HCT116 (cell line): ENCODE data around the gene TEFM. TPM values are rescaled to one million over a fixed set of nuclear protein-coding genes. Genes with fewer than 3 reads are reported as not detected.

Experiments used
- ATAC-seq: fragments of 200-7000 bp; cut with Tn5 transposase; 2 replicates; pipeline ENCODE4 v1.9.1; 2020; ENCODE audit warnings: mild to moderate bottlenecking, moderate library complexity
- BruUV-seq: library from RNA; stranded (reverse); fragments of 400-500 nt; replicated peaks from 2 replicates; lab custom pipeline; 2021; lab: Mats Ljungman, UMichigan
- CTCF ChIA-PET: fragments of 300-600 bp; sonication (Branson Sonifier 250); formaldehyde crosslinking; loops from one replicate; lab custom pipeline; 2021; ENCODE audit warnings: antibody characterized with exemption; lab: Charles Lee
- POLR2A ChIA-PET: fragments of 300-600, 350-600 bp; sonication (Branson Sonifier 250); formaldehyde crosslinking; loops from one replicate; lab custom pipeline; 2021; ENCODE audit warnings: antibody characterized with exemption; lab: Charles Lee
- RAD21 ChIA-PET, 2 experiments: fragments of 300-600 bp; sonication (Branson Sonifier 250); formaldehyde crosslinking; loops; one replicate each; lab custom pipeline; 2023; ENCODE audit warnings: low total read pairs in 2 of 2; ENCODE audit not compliant: uncharacterized antibody in 2 of 2, unreplicated experiment in 2 of 2, low non-redundant PET in 1 of 2; lab: Charles Lee
- DNase-seq: peaks from one replicate; pipeline ENCODE4 v3.0.0-alpha.2; 2010; ENCODE audit warnings: low read depth, low spot score
- H2AFZ ChIP-seq: fragments of 200-600 bp; shearing (Covaris generic), sonication (generic); 2 replicates; pipeline ENCODE4 v1.6.1; 2017; ENCODE audit warnings: low read depth, mixed run types, mixed read lengths, antibody characterized with exemption, low read length; ENCODE audit not compliant: poor library complexity, severe bottlenecking
- H3K27ac ChIP-seq: 2 replicates; pipeline ENCODE4 v1.5.1; 2012; ENCODE audit warnings: low read depth, low read length
- H3K27me3 ChIP-seq: fragments of 200-600 bp; sonication (generic); 2 replicates; pipeline ENCODE4 v1.6.1; 2016; ENCODE audit warnings: mixed run types, low read length, mixed read lengths; ENCODE audit not compliant: insufficient read depth
- H3K36me3 ChIP-seq, 2 experiments: fragments of 200-500 bp in 1 of 2; fragments of 200-600 bp in 1 of 2; sonication (Bioruptor generic) in 1 of 2; sonication (generic) in 1 of 2; 2 replicates each; pipeline versions ENCODE4 v1.5.1 to v1.6.1; 2014 to 2016; ENCODE audit warnings: low read length in 2 of 2, inconsistent platforms in 1 of 2, mixed read lengths in 1 of 2, mixed run types in 1 of 2; ENCODE audit not compliant: insufficient read depth in 2 of 2, control insufficient read depth in 1 of 2
- H3K4me1 ChIP-seq, 2 experiments: fragments of 200-600 bp in 1 of 2; sonication (generic) in 1 of 2; 2 replicates each; pipeline versions ENCODE4 v1.5.1 to v1.6.1; 2012 to 2017; ENCODE audit warnings: low read length in 2 of 2, inconsistent platforms in 1 of 2, mild to moderate bottlenecking in 1 of 2, mixed read lengths in 1 of 2, mixed run types in 1 of 2, moderate library complexity in 1 of 2; ENCODE audit not compliant: insufficient read depth in 2 of 2, control insufficient read depth in 1 of 2
- H3K4me2 ChIP-seq: fragments of 200-600 bp; sonication (generic); 2 replicates; pipeline ENCODE4 v1.6.1; 2017; ENCODE audit warnings: mixed run types, low read length, mixed read lengths
- H3K4me3 ChIP-seq, 2 experiments: fragments of 200-600 bp in 1 of 2; sonication (generic) in 1 of 2; replicated peaks in 1 of 2; 2 replicates each; pipeline ENCODE4 v1.5.1; 2011 to 2016; ENCODE audit warnings: low read length in 2 of 2, control low read depth in 1 of 2, low read depth in 1 of 2, mild to moderate bottlenecking in 1 of 2, mixed read lengths in 1 of 2, mixed run types in 1 of 2
- H3K79me2 ChIP-seq: fragments of 200-600 bp; sonication (generic); 2 replicates; pipeline ENCODE4 v1.6.1; 2017; ENCODE audit warnings: mild to moderate bottlenecking, mixed run types, low read length, moderate library complexity, mixed read lengths; ENCODE audit not compliant: insufficient read depth
- H3K9ac ChIP-seq: fragments of 200-600 bp; sonication (generic); 2 replicates; pipeline ENCODE4 v1.6.1; 2016; ENCODE audit warnings: low read length, mixed read lengths
- H3K9me2 ChIP-seq: fragments of 200-600 bp; sonication (generic), shearing (Covaris generic); 2 replicates; pipeline ENCODE4 v1.6.1; 2017; ENCODE audit warnings: mixed run types, mild to moderate bottlenecking, moderate library complexity; ENCODE audit not compliant: insufficient read depth
- H3K9me3 ChIP-seq, 2 experiments: fragments of 200-500 bp in 1 of 2; fragments of 200-600 bp in 1 of 2; sonication (Bioruptor generic) in 1 of 2; sonication (generic) in 1 of 2; 2 replicates each; pipeline ENCODE4 v1.6.1; 2014 to 2017; ENCODE audit warnings: low read length in 2 of 2, mixed read lengths in 2 of 2, inconsistent platforms in 1 of 2, low read depth in 1 of 2, mild to moderate bottlenecking in 1 of 2, mixed run types in 1 of 2, moderate library complexity in 1 of 2; ENCODE audit not compliant: control insufficient read depth in 1 of 2, insufficient read depth in 1 of 2
- H4K20me1 ChIP-seq: fragments of 200-600 bp; sonication (generic), shearing (Covaris generic); 2 replicates; pipeline ENCODE4 v1.6.1; 2017; ENCODE audit warnings: mixed run types, mild to moderate bottlenecking, moderate library complexity; ENCODE audit not compliant: insufficient read depth
- EGR1 ChIP-seq: IDR thresholded peaks from 2 replicates; pipeline ENCODE4 v1.6.1; 2012; ENCODE audit warnings: low read depth
- ELF1 ChIP-seq: IDR thresholded peaks from 2 replicates; pipeline ENCODE4 v1.6.1; 2012; ENCODE audit warnings: low read depth, borderline replicate concordance
- JUND ChIP-seq: IDR thresholded peaks from 2 replicates; pipeline ENCODE4 v1.6.1; 2012
- SIN3A ChIP-seq: IDR thresholded peaks from 2 replicates; pipeline ENCODE4 v1.6.1; 2012; ENCODE audit warnings: low read depth
- SP1 ChIP-seq: IDR thresholded peaks from 2 replicates; pipeline ENCODE4 v1.6.1; 2012; ENCODE audit warnings: low read depth
- ZFX ChIP-seq: fragments of 450-650 bp; IDR thresholded peaks from 2 replicates; pipeline ENCODE4 v1.6.1; 2017
- intact Hi-C: fragments of 100-400 bp; cut with micrococcal nuclease; formaldehyde crosslinking; loops from 2 replicates; pipeline ENCODE4 v1.10.0; 2022
- total RNA-seq: library from RNA; stranded (reverse); gene quantifications from one replicate; pipeline ENCODE4 v1.2.1, GENCODE V29; 2021; ENCODE audit not compliant: unreplicated experiment

Gene TEFM
- total RNA-seq, 1 experiment from 2014 or later, result 13.1 TPM

DNA sequence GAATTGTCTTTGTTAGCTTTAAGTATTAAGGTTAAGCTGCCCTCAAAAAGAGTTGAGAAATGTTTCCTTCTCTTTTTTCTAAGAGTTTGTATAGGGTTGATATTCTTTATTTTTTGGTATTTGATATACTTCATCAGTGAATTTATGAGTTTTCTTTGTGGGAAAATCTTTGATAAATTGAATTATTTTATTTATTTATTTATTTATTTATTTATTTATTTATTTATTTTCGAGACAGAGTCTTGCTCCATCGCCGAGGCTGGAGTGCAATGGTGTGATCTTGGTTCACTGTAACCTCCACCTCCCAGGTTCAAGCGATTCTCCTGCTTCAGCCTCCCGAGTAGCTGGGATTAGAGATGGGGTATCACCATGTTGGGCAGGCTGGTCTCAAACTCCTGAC, 19.9 kb downstream of the TEFM start:
- Histone ChIP-seq H3K79me2 (no peaks in the 10 kb centered on the region), H2AFZ (no peak overlapping the region), H3K4me2 (no peak overlapping the region), H4K20me1 (no peaks in the 10 kb centered on the region), H3K27ac (no peak overlapping the region), H3K4me3 (no peak overlapping the region), H3K4me1 (no peaks in the 10 kb centered on the region), H3K9me2 (no peaks in the 10 kb centered on the region), H3K27me3 (no peaks in the 10 kb centered on the region), H3K9me3 (no peaks in the 10 kb centered on the region), H3K36me3 (peaks cover 3 to 12% of the 10 kb centered on the region in 2 experiments; a peak in 3 of 4 replicates), H3K9ac (no peak overlapping the region)
- no TSS peak for BruUV-seq
- ChIA-PET RAD21 (no interaction called here), POLR2A (no interaction called here), CTCF (no interaction called here)
- ATAC-seq (no peak), DNase-seq (no peak)
- intact Hi-C loops, result no loop called here
- no peak for TF ChIP-seq EGR1
- no peak for TF ChIP-seq SP1

DNA sequence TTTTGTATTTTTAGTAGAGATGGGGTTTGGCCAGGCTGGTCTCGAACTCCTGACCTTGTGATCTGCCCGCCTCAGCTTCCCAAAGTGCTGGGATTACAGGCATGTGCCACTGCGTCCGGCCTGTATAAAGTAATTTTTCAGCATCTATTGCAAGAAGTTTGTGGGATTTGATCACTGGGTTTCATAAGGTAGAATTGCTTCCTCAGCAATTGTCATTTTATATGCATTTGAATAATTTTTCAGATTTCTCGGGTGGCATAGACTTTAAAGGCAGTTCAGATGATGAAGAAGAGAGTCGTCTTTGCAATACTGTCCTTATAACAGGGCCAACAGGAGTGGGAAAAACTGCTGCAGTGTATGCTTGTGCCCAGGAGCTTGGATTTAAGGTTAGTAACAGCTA, 37.0 kb downstream of the TEFM start:
- BruUV-seq, result no TSS peak
- no peak overlapping the region for H3K27ac ChIP-seq
- H3K4me1 ChIP-seq, result no peaks in the 10 kb centered on the region
- intact Hi-C loops, result no loop called here
- H4K20me1 ChIP-seq, result no peaks in the 10 kb centered on the region
- no peak for TF ChIP-seq SIN3A
- no peak for TF ChIP-seq ELF1
- no peak for TF ChIP-seq JUND
- no peak for TF ChIP-seq ZFX
- H3K27me3 ChIP-seq, result no peaks in the 10 kb centered on the region
- no peaks in the 10 kb centered on the region for H3K9me2 ChIP-seq
- ATAC-seq (no peak), DNase-seq (no peak)
- H3K9me3 ChIP-seq, result no peaks in the 10 kb centered on the region
- POLR2A ChIA-PET, result no interaction called here
- RAD21 ChIA-PET, result no interaction called here
- no peak overlapping the region for H2AFZ ChIP-seq
- no peak overlapping the region for H3K9ac ChIP-seq
- H3K79me2 ChIP-seq, result no peaks in the 10 kb centered on the region
- no peak overlapping the region for H3K4me2 ChIP-seq
- CTCF ChIA-PET, result no interaction called here
- peaks cover 23 to 34% of the 10 kb centered on the region in 2 experiments for H3K36me3 ChIP-seq
- no peak overlapping the region for H3K4me3 ChIP-seq
